Ammon's horn (tissue), 1 donor: Measurements from ENCODE around the gene BABAM1.
A peak's percentile ranks its signal among the peaks of the same experiment; 100 is the strongest.
"Not testable (repeated sequence)": the region's sequence is repeated elsewhere in the genome, so short reads cannot be mapped to it uniquely, and the experiment has no call there.

Source experiments
- DNase-seq: peaks from one replicate; pipeline ENCODE4 v3.0.0-alpha.2; 2016; ENCODE audit warnings: low spot score

Gene BABAM1

GRCh38 chr19:17275441-17276175 is 8.4 kb downstream of the BABAM1 start:
- DNase-seq, result no peak

- no peak for DNase-seq
Observed at GRCh38 chr19:17279436-17279835, 12.2 kb downstream of the BABAM1 start.

GRCh38 chr19:17281391-17282304 is 14.4 kb downstream of the BABAM1 start, which contains the start of gene ANKLE1:
Gene ANKLE1 (plus strand): TSS chr19:17281901. CDS start chr19:17281921, 20 bp downstream.
- DNase-seq, result no peak

GRCh38 chr19:17282488-17283125 is 15.4 kb downstream of the BABAM1 start:
- DNase-seq, result peak; percentile 78

- no peak for DNase-seq
Observed at GRCh38 chr19:17283504-17283996, 16.3 kb downstream of the BABAM1 start.

GRCh38 chr19:17285415-17286135 is 18.3 kb downstream of the BABAM1 start:
- no peak for DNase-seq

GRCh38 chr19:17286263-17286662 is 19.0 kb downstream of the BABAM1 start:
- no peak for DNase-seq

GRCh38 chr19:17286752-17287151 is 19.5 kb downstream of the BABAM1 start:
- no peak for DNase-seq

GRCh38 chr19:17289489-17289888 is 22.2 kb downstream of the BABAM1 start:
- DNase-seq, result no peak

GRCh38 chr19:17292301-17293074 is 25.2 kb downstream of the BABAM1 start:
- DNase-seq, result peak; percentile 77

- DNase-seq, result no peak
Observed at GRCh38 chr19:17293605-17294004, 26.4 kb downstream of the BABAM1 start.

GRCh38 chr19:17294051-17294891 is 27.0 kb downstream of the BABAM1 start:
- DNase-seq, result no peak

GRCh38 chr19:17295551-17295950 is 28.3 kb downstream of the BABAM1 start:
- DNase-seq, result not testable (repeated sequence)

GRCh38 chr19:17296273-17296672 is 29.0 kb downstream of the BABAM1 start:
- DNase-seq, result no peak

- no peak for DNase-seq
Observed at GRCh38 chr19:17296976-17297375, 29.7 kb downstream of the BABAM1 start.

GRCh38 chr19:17300992-17301619 is 33.9 kb downstream of the BABAM1 start:
- DNase-seq, result no peak

- peak; percentile 58 for DNase-seq
Observed at GRCh38 chr19:17302391-17303166, 35.3 kb downstream of the BABAM1 start.

GRCh38 chr19:17303167-17303939 is 36.1 kb downstream of the BABAM1 start, which contains the start of gene ABHD8:
Gene ABHD8 (minus strand): TSS chr19:17303425. CDS start chr19:17301616, 1,809 bp downstream.
- DNase-seq, result peak; percentile 97
